Neural progenitor cell (in vitro differentiated cells): Measurements from ENCODE around the gene MAPK8.

Experiments
- CTCF ChIP-seq: fragments of 200-600 bp; sonication (generic); IDR thresholded peaks from 2 replicates; pipeline ENCODE4 v1.5.1; 2017; ENCODE audit warnings: antibody characterized with exemption, mild to moderate bottlenecking
- EZH2 ChIP-seq: fragments of 200-600 bp; sonication (generic); IDR thresholded peaks from 2 replicates; pipeline ENCODE4 v1.6.1; 2017; ENCODE audit warnings: antibody characterized with exemption, mild to moderate bottlenecking, moderate library complexity

GRCh38 chr10:48458662-48459048 lies 152.2 kb downstream of the MAPK8 start:
- TF ChIP-seq EZH2 (no peak), CTCF (no peak)
